ENCODE measurements around the gene ATP2B2. TPM values are rescaled to one million over a fixed set of nuclear protein-coding genes. Genes with fewer than 3 reads are reported as not detected.

The ATP2B2 gene
- total RNA-seq, 4 donors from 2014 or later: not detected

DNA sequence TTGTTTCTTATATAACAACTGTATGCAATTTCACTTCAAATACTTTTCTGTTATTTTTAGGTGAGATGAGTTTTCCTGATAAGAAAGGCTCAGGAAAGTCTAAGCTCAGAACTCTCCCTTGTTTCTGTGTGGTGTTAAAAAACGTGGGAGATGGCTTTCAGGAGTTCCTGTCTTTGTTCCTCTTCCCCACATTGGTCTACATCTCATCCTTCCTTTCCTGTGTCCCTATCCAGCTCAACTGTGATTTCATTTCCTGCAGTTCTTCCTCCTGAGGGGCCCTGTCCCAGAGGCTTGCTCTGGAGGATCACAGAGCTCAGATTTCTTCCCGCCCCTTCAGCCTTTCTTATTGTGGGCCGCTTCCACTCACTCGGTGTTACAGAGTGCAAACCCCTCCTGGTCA, 195.7 kb downstream of the ATP2B2 start:
- 53 to 74% methylated on average over 2 to 4 of the region's 4 CpGs for WGBS, 2 donors (ENCODE audit: low coverage in 1 of 2)
- TF ChIP-seq, protein P1, sequence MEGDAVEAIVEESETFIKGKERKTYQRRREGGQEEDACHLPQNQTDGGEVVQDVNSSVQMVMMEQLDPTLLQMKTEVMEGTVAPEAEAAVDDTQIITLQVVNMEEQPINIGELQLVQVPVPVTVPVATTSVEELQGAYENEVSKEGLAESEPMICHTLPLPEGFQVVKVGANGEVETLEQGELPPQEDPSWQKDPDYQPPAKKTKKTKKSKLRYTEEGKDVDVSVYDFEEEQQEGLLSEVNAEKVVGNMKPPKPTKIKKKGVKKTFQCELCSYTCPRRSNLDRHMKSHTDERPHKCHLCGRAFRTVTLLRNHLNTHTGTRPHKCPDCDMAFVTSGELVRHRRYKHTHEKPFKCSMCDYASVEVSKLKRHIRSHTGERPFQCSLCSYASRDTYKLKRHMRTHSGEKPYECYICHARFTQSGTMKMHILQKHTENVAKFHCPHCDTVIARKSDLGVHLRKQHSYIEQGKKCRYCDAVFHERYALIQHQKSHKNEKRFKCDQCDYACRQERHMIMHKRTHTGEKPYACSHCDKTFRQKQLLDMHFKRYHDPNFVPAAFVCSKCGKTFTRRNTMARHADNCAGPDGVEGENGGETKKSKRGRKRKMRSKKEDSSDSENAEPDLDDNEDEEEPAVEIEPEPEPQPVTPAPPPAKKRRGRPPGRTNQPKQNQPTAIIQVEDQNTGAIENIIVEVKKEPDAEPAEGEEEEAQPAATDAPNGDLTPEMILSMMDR (IDR thresholded peaks at IDR 0.05): no peak
- no peak for TF ChIP-seq POLR2A (IDR thresholded peaks at IDR 0.05)
- no peak for TF ChIP-seq EP300 (IDR thresholded peaks at IDR 0.05; ENCODE audit: low read depth)
- TF ChIP-seq POLR2AphosphoS5 (IDR thresholded peaks at IDR 0.05): no peak
- no peak for DNase-seq
- no peaks in the 10 kb centered on the region for H3K27me3 ChIP-seq
- no peak overlapping the region for H3K4me3 ChIP-seq
- H3K36me3 ChIP-seq: peaks cover 0 to 65% (median 24%) of the 10 kb centered on the region in 4 donors
- no peaks in the 10 kb centered on the region for H3K9me3 ChIP-seq
- intact Hi-C loops (cut with DNase I; ENCODE audit: low total_unique reads): no loop called here
- in situ Hi-C loops (cut with MboI; ENCODE audit: low pct_ligation_motif_present in 1 of 4, low pct_unique_long_range_greater_than_20kb in 1 of 4, low sequenced_read_pairs in 3 of 4): no loop called here
- H3K27ac ChIP-seq: no peak overlapping the region
- peaks cover 0 to 4% (median 0%) of the 10 kb centered on the region in 4 donors for H3K4me1 ChIP-seq

DNA sequence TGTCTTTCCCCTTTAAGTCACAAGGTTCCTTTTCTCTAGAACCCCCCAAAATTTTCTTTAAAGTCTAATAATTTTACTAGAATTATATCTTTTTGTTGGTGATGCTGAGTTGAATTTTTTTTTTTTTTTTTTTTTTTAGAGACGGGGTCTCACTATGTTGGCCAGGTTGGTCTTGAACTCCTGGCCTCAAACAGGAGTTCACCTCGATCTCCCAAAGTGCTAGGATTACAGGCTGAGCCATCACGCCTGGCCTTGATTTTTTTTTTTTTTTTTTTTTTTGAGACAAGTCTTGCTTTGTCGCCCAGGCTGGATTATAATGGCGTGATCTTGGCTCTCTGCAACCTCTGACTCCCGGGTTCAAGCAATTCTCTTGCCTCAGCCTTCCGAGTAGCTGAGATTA, 196.7 kb downstream of the ATP2B2 start:
- 49 to 80% methylated on average over 3 to 7 of the region's 7 CpGs for WGBS, 2 donors (ENCODE audit: low coverage in 1 of 2)
- no peak for TF ChIP-seq EP300 (IDR thresholded peaks at IDR 0.05; ENCODE audit: low read depth)
- TF ChIP-seq POLR2AphosphoS5 (IDR thresholded peaks at IDR 0.05): no peak
- no peak for TF ChIP-seq POLR2A (IDR thresholded peaks at IDR 0.05)
- TF ChIP-seq, protein P1 (IDR thresholded peaks at IDR 0.05): no peak
- peaks cover 0 to 71% (median 22%) of the 10 kb centered on the region in 4 donors for H3K36me3 ChIP-seq
- in situ Hi-C loops (cut with MboI; ENCODE audit: low pct_ligation_motif_present in 1 of 4, low pct_unique_long_range_greater_than_20kb in 1 of 4, low sequenced_read_pairs in 3 of 4) (no loop called here), intact Hi-C loops (cut with DNase I; ENCODE audit: low total_unique reads) (no loop called here)
- no peaks in the 10 kb centered on the region for H3K9me3 ChIP-seq
- H3K4me1 ChIP-seq: peaks cover 0 to 4% (median 0%) of the 10 kb centered on the region in 4 donors
- DNase-seq: no peak
- H3K27ac ChIP-seq: no peak overlapping the region
- no peaks in the 10 kb centered on the region for H3K27me3 ChIP-seq
- H3K4me3 ChIP-seq: no peak overlapping the region

DNA sequence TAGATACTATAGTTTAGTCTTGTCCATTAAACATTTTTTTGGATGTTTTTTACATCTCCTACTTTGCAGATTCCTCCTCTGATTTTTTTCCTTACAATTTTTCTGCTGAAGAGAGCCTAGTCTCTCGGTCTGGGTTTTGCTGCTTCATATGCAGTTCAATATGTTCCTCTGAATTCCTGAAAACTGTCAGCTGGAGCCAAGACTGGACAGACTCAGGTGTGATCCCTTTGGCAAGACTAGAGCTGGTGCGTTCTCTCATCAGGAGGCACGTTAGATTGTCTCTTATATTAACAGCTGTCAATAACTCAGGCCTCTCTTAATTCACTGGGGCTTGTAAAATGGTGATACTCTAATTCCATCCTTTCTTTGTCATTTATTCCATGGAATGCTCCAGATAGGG, 199.2 kb downstream of the ATP2B2 start:
- no peak overlapping the region for H3K4me3 ChIP-seq
- H3K4me1 ChIP-seq: peaks cover 0 to 4% (median 0%) of the 10 kb centered on the region in 4 donors
- DNase-seq: no peak
- peaks cover 0 to 73% (median 28%) of the 10 kb centered on the region in 4 donors for H3K36me3 ChIP-seq
- 82 to 98% methylated on average over 2 to 3 of the region's 3 CpGs for WGBS, 2 donors (ENCODE audit: low coverage in 1 of 2)
- TF ChIP-seq EP300 (IDR thresholded peaks at IDR 0.05; ENCODE audit: low read depth) (no peak), POLR2AphosphoS5 (IDR thresholded peaks at IDR 0.05) (no peak), POLR2A (IDR thresholded peaks at IDR 0.05) (no peak)
- TF ChIP-seq, protein P1 (IDR thresholded peaks at IDR 0.05): no peak
- H3K27me3 ChIP-seq: no peaks in the 10 kb centered on the region
- intact Hi-C loops (cut with DNase I; ENCODE audit: low total_unique reads) (no loop called here), in situ Hi-C loops (cut with MboI; ENCODE audit: low pct_ligation_motif_present in 1 of 4, low pct_unique_long_range_greater_than_20kb in 1 of 4, low sequenced_read_pairs in 3 of 4) (no loop called here)
- no peaks in the 10 kb centered on the region for H3K9me3 ChIP-seq
- no peak overlapping the region for H3K27ac ChIP-seq

DNA sequence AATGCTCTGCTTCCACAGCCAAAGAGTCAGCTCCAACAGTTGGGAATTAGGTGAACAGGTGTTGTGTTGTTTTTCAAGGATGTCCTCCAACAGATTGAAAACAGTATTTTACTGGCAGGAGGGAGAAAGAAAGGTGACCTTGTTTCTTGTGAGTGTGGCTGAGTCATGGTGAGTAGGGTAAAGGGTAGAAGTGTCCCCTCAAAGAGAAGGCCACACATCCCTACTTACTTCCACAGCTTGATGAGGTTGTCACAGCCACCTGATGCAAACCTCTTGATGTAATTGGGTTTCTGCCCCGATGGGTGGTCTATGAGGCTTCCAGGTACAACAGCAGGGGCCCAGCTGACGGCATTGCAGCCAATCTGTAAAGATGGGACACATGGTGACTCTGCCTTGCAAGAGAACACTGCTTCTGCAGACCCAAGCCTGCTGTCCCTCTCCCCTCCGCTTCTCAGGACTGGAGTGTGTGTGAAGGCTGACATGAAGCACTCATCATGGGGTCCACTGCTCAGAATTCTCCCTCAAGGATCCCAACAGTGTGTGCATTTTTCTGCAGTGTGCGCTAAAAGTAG, 200.0 kb downstream of the ATP2B2 start:
- Histone ChIP-seq H3K4me1 (peaks cover 0 to 4% (median 0%) of the 10 kb centered on the region in 4 donors), H3K4me3 (no peak overlapping the region), H3K27me3 (no peaks in the 10 kb centered on the region), H3K36me3 (peaks cover 0 to 68% (median 28%) of the 10 kb centered on the region in 4 donors), H3K27ac (no peak overlapping the region), H3K9me3 (no peaks in the 10 kb centered on the region)
- DNase-seq: no peak
- intact Hi-C loops (cut with DNase I; ENCODE audit: low total_unique reads) (no loop called here), in situ Hi-C loops (cut with MboI; ENCODE audit: low pct_ligation_motif_present in 1 of 4, low pct_unique_long_range_greater_than_20kb in 1 of 4, low sequenced_read_pairs in 3 of 4) (no loop called here)
- WGBS, 2 donors (ENCODE audit: low coverage in 1 of 2): 95% methylated on average over 4 of the region's 4 CpGs; no CpG with 5 or more reads in 1 of the 2 donors
- TF ChIP-seq POLR2A (IDR thresholded peaks at IDR 0.05) (no peak), EP300 (IDR thresholded peaks at IDR 0.05; ENCODE audit: low read depth) (no peak)

All from transverse colon (tissue), 4 donors.